Testis (tissue), 3 donors: Measurements from ENCODE around the gene TMPRSS11A. TPM values are rescaled to one million over a fixed set of nuclear protein-coding genes. Genes with fewer than 3 reads are reported as not detected.

ENCODE experiments used
- DNase-seq: peaks from one replicate; pipeline ENCODE4 v3.0.0-alpha.2; 2019
- H3K27ac ChIP-seq, 2 donors: fragments of 200-600 bp; sonication (generic); one replicate each; pipeline ENCODE4 v1.5.1; 2019
- H3K27me3 ChIP-seq: fragments of 200-600 bp; sonication (generic); one replicate; pipeline ENCODE4 v1.5.1; 2019
- H3K36me3 ChIP-seq: fragments of 200-600 bp; sonication (generic); one replicate; pipeline ENCODE4 v1.5.1; 2017; ENCODE audit warnings: low read depth; ENCODE audit errors: missing control alignments
- H3K4me1 ChIP-seq: fragments of 200-600 bp; sonication (generic); one replicate; pipeline ENCODE4 v1.5.1; 2019
- H3K4me3 ChIP-seq, 2 donors: fragments of 200-600 bp; sonication (generic); one replicate each; pipeline ENCODE4 v1.5.1; 2017 to 2019
- H3K9me3 ChIP-seq: fragments of 200-600 bp; sonication (generic); one replicate; pipeline ENCODE4 v1.5.1; 2017
- CTCF ChIP-seq, 3 experiments: fragments of 450-650 bp in 2 of 3; fragments of 200-600 bp in 1 of 3; sonication (generic) in 1 of 3; IDR thresholded peaks; one replicate each; pipeline ENCODE4 v1.5.1; 2016 to 2019; ENCODE audit warnings: antibody characterized with exemption in 3 of 3, mild to moderate bottlenecking in 2 of 3, moderate library complexity in 1 of 3
- POLR2A ChIP-seq: fragments of 450-650 bp; IDR thresholded peaks from one replicate; pipeline ENCODE4 v1.6.1; 2017; ENCODE audit warnings: antibody characterized with exemption, mild to moderate bottlenecking, moderate library complexity
- WGBS, 2 donors: methylation state at CpG; one replicate each; pipeline ENCODE4 v1.1.5; 2018; 5-methylcytosine and 5-hydroxymethylcytosine counted together
- intact Hi-C: fragments of 100-400 bp; cut with DNase I; formaldehyde crosslinking; loops from one replicate; pipeline ENCODE4 v1.15.1; 2023; ENCODE audit warnings: low total_unique reads
- polyA plus RNA-seq: library from polyadenylated mRNA; stranded (reverse); fragments of 350-450 nt; fragmentation: Illumina TruSeq; extraction: RNeasy Lipid Tissue Mini Kit (QIAGEN cat#74804); gene quantifications from one replicate; pipeline ENCODE4 v1.2.3, GENCODE V29; 2014; ENCODE audit warnings: low read depth, low replicate concordance; ENCODE audit not compliant: insufficient read depth
- total RNA-seq, 2 donors: library from RNA; depleted of rRNA; stranded (reverse); fragments of >200 nt; gene quantifications; one replicate each; pipeline ENCODE4 v1.2.3, GENCODE V29; 2016

TMPRSS11A gene
- total and polyA plus RNA-seq, 3 donors from 2014 or later: 0.06 to 0.70 TPM; not detected in 1

GRCh38 chr4:67884701-67885100 is 78.6 kb downstream of the TMPRSS11A start:
- Histone ChIP-seq H3K4me3 (no peak overlapping the region), H3K36me3 (no peaks in the 10 kb centered on the region), H3K9me3 (no peaks in the 10 kb centered on the region), H3K4me1 (no peaks in the 10 kb centered on the region), H3K27me3 (no peaks in the 10 kb centered on the region), H3K27ac (no peak overlapping the region)
- DNase-seq: no peak
- intact Hi-C loops: no loop called here
- TF ChIP-seq CTCF (IDR thresholded peaks at IDR 0.05) (no peak), POLR2A (no peak)

- no peak for TF ChIP-seq CTCF (IDR thresholded peaks at IDR 0.05)
- TF ChIP-seq POLR2A: no peak
- DNase-seq: no peak
- WGBS, 2 donors: 96 to 100% methylated on average over 1 of the region's 1 CpG
- H3K9me3 ChIP-seq: no peaks in the 10 kb centered on the region
- intact Hi-C loops: no loop called here
- H3K36me3 ChIP-seq: no peaks in the 10 kb centered on the region
- no peaks in the 10 kb centered on the region for H3K4me1 ChIP-seq
- no peaks in the 10 kb centered on the region for H3K27me3 ChIP-seq
- H3K27ac ChIP-seq: no peak within 1 kb of the TSS
- H3K4me3 ChIP-seq: no peak within 1 kb of the TSS
Measured at GRCh38 chr4:67883902-67884301, 79.4 kb downstream of the TMPRSS11A start, which contains the start of gene TMPRSS11D. Gene TMPRSS11D, minus strand, starts transcription at chr4:67884002. Its CDS starts 69 bp downstream, at chr4:67883933.

- intact Hi-C loops: no loop called here
- Histone ChIP-seq H3K27me3 (no peaks in the 10 kb centered on the region), H3K27ac (no peak overlapping the region), H3K4me3 (no peak overlapping the region), H3K4me1 (no peaks in the 10 kb centered on the region), H3K9me3 (no peaks in the 10 kb centered on the region), H3K36me3 (no peaks in the 10 kb centered on the region)
- no peak for DNase-seq
- 90 to 93% methylated on average over 5 of the region's 5 CpGs for WGBS, 2 donors
- TF ChIP-seq CTCF (IDR thresholded peaks at IDR 0.05) (no peak), POLR2A (no peak)
Measured at GRCh38 chr4:67883458-67883857, 79.8 kb downstream of the TMPRSS11A start.

- Histone ChIP-seq H3K27ac (no peak overlapping the region), H3K4me1 (no peaks in the 10 kb centered on the region), H3K36me3 (no peaks in the 10 kb centered on the region), H3K4me3 (no peak overlapping the region), H3K27me3 (no peaks in the 10 kb centered on the region), H3K9me3 (no peaks in the 10 kb centered on the region)
- intact Hi-C loops: no loop called here
- 68 to 79% methylated on average over 1 of the region's 1 CpG for WGBS, 2 donors
- no peak for DNase-seq
- no peak for TF ChIP-seq CTCF (IDR thresholded peaks at IDR 0.05)
- TF ChIP-seq POLR2A: no peak
Measured at GRCh38 chr4:67880866-67881610, 82.3 kb downstream of the TMPRSS11A start.

- H3K4me1 ChIP-seq: no peaks in the 10 kb centered on the region
- no peaks in the 10 kb centered on the region for H3K27me3 ChIP-seq
- H3K9me3 ChIP-seq: no peaks in the 10 kb centered on the region
- intact Hi-C loops: no loop called here
- H3K36me3 ChIP-seq: no peaks in the 10 kb centered on the region
- no peak for DNase-seq
- 93 to 94% methylated on average over 3 of the region's 3 CpGs for WGBS, 2 donors
- no peak overlapping the region for H3K27ac ChIP-seq
- no peak overlapping the region for H3K4me3 ChIP-seq
- TF ChIP-seq POLR2A (no peak), CTCF (IDR thresholded peaks at IDR 0.05) (no peak)
Measured at GRCh38 chr4:67879486-67879885, 83.8 kb downstream of the TMPRSS11A start.
